Parietal lobe (tissue), 2 donors: ENCODE data around the gene PDCD7. TPM values are rescaled to one million over a fixed set of nuclear protein-coding genes. Genes with fewer than 3 reads are reported as not detected.

Source experiments
- small RNA-seq: library from RNA; depleted of rRNA; stranded (forward); fragments of <200 nt; gene quantifications from one replicate; pipeline ENCODE3, GENCODE V24; 2014; ENCODE audit warnings: low replicate concordance
- total RNA-seq: library from RNA; depleted of rRNA; stranded (reverse); fragments of >200 nt; gene quantifications from one replicate; pipeline ENCODE4 v1.2.3, GENCODE V29; 2014

PDCD7 gene, protein sequence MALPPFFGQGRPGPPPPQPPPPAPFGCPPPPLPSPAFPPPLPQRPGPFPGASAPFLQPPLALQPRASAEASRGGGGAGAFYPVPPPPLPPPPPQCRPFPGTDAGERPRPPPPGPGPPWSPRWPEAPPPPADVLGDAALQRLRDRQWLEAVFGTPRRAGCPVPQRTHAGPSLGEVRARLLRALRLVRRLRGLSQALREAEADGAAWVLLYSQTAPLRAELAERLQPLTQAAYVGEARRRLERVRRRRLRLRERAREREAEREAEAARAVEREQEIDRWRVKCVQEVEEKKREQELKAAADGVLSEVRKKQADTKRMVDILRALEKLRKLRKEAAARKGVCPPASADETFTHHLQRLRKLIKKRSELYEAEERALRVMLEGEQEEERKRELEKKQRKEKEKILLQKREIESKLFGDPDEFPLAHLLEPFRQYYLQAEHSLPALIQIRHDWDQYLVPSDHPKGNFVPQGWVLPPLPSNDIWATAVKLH
- 23.5 TPM for total RNA-seq

DNA sequence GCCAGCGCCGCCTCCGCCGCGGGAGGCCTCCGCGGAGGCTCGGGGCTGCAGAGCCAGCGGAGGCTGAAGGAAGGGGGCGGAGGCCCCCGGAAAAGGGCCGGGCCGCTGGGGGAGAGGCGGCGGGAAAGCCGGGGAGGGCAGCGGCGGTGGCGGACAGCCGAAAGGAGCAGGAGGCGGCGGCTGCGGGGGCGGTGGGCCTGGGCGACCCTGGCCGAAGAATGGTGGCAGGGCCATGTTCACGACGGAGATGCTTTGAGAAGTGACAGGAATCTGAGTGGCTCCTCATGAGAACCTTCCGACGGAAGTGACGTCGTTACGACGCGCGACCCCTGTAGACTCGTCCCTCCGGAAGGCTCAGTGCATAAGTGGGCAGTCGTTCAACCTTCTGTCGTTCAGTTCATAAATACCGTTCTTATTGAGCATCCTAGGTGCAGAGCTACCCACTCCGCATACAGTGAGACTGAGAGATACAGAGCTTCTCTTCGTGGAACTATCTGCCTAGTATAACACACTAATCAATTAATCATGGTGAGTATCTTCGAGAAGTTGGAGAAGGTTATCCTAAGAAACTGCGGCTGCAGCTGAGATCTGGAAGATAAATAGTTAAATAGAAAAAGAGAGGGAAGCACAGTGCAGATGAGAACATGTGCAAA lies at the start of gene PDCD7:
Gene PDCD7 (minus strand): TSS at position 261 of the 653 bp plus-strand sequence. CDS start 27 bp downstream, at position 234.

DNA sequence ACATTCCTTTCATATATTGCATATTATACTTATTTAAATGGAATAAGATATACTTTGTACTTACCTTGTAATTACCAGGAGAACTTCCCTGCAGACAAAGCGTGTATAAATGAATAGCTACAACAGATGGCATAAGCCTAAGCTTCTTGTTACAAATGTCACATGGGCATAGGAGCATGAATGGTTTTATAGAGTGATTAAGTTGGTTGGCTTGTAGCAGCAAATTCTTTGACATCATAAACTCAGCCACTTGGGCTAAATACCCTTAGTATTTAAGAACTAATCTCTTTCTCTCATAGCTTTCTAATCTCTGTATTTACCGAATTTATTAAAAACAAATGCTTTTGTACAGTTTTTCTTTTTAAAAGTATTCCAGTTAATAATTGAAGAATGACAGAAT lies 18.5 kb downstream of the PDCD7 start, which contains the start of gene UBAP1L:
Gene UBAP1L (minus strand): TSS at position 115 of the 400 bp plus-strand sequence. CDS start 8,985 bp downstream, outside the sequence.

DNA sequence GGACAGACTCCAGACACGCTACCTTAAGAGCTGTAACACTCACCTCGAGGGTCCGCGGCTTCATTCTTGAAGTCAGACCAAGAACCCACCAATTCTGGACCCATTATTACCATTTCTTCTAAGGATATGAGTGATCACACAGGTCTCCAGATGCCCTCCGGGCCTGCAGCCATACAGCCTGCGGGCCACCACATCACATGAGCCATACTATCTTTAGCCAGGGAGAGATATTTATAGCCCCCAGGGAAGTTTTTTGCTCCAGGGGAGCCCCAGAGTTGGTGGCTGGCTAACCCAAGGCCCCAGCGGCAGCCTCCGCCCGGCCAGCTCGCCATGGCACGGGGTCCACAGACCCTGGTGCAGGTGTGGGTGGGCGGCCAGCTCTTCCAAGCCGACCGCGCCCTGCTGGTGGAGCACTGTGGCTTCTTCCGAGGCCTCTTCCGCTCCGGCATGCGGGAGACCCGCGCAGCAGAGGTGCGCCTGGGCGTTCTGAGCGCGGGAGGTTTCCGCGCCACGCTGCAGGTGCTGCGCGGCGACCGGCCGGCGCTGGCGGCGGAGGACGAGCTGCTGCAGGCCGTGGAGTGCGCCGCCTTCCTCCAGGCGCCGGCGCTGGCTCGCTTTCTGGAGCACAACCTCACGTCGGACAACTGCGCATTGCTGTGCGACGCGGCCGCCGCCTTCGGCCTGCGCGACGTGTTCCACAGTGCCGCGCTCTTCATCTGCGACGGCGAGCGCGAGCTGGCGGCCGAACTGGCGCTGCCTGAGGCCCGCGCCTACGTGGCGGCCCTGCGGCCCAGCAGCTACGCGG lies 56.9 kb downstream of the PDCD7 start, which contains the start of gene KBTBD13:
Gene KBTBD13 (plus strand): TSS at position 261 of the 805 bp plus-strand sequence. CDS start 70 bp downstream, at position 331.

DNA sequence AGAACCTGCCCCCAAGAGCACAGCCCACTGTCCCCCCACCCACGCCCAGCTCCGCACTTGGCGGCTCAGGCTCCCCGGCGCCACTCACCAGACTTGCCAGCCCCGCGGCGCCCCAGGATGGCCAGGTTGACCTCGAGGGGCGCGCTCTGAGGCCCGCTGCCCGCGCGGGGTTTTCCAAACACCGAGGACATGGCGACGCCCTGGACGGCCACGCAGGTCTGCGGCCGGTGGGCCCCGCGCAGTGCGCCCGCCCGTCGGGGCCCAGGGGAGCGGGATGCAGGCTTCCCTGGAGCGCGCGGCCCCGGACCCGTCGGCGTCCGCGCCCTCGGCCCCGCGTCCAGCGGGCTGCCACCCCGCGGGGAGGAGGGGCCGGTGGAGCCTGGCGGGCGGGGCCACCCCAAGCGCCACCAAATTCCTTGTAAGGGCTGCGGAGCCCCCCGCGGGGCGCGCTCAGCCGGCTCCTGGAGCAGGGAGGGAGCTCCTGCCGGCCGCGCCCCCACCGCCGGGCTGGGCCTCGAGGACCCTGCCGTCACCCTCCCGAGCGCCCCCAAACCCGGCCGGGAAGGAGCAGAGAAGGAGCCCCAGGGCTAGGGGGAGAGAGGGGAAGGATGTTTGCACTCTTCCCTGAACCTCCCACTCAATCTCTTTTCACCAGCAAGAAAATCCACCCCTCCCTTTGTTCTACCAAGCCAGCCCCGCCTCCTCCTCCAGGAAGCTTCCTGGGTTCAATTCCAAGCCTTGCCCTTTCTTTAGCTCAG lies 65.8 kb downstream of the PDCD7 start, which contains the start of gene RASL12:
Gene RASL12 (minus strand): TSS at position 347 of the 758 bp plus-strand sequence. CDS start 156 bp downstream, at position 191.

Small RNA genes within 50 kb of the gene (small RNA-seq; reads per million reads assigned to genes)
- gene AC013553.1: not detected

Other genes with a start within 250 kb of the PDCD7 start
- 27.2 TPM for gene ANKDD1A, start 221.9 kb downstream of the PDCD7 start, total RNA-seq
- 52.9 TPM for gene SPG21, start 143.9 kb downstream of the PDCD7 start, total RNA-seq
- gene MTFMT, start 104.2 kb downstream of the PDCD7 start, total RNA-seq: 18.5 TPM
- gene SLC51B, start 88.4 kb downstream of the PDCD7 start, total RNA-seq: not detected
- 2.8 TPM for gene RASL12, start 65.8 kb downstream of the PDCD7 start, total RNA-seq
- gene KBTBD13, start 57.1 kb downstream of the PDCD7 start, total RNA-seq: not detected
- 12.5 TPM for gene UBAP1L, start 18.6 kb downstream of the PDCD7 start, total RNA-seq
- gene CLPX, start 51.5 kb upstream of the PDCD7 start, total RNA-seq: 66.7 TPM
- 0.63 TPM for gene CILP, start 77.7 kb upstream of the PDCD7 start, total RNA-seq
- gene PARP16, start 153.1 kb upstream of the PDCD7 start, total RNA-seq: 16.6 TPM
- gene RNU5A-1, start 162.2 kb upstream of the PDCD7 start, total RNA-seq: not detected
- not detected for gene RNU5B-1, start 170.9 kb upstream of the PDCD7 start, total RNA-seq
- gene IGDCC3, start 244.2 kb upstream of the PDCD7 start, total RNA-seq: 23.2 TPM